Activated naive CD4-positive, alpha-beta T cell treated with anti-CD3 and anti-CD28 coated beads, Interleukin-2, amount 50 U/mL, for 72 hours (primary cell): ENCODE data around the gene GATAD2A. TPM values are rescaled to one million over a fixed set of nuclear protein-coding genes. Genes with fewer than 3 reads are reported as not detected.
"Not testable (repeated sequence)": the region's sequence is repeated elsewhere in the genome, so short reads cannot be mapped to it uniquely, and the experiment has no call there.

Experiments
- ATAC-seq, 2 donors: fragments of 150-1000 bp; cut with Tn5 transposase; 2 replicates each; pipeline ENCODE4 v1.10.0; 2021; ENCODE audit warnings: mild to moderate bottlenecking in 2 of 2, moderate library complexity in 2 of 2
- DNase-seq, 2 donors: peaks; one replicate each; pipeline ENCODE4 v3.0.0; 2021 to 2022; ENCODE audit warnings: low spot score in 2 of 2
- H3K27ac Mint-ChIP-seq, 2 donors: one replicate each; pipeline ENCODE4 v1.8.0; 2022; ENCODE audit warnings: mild to moderate bottlenecking in 2 of 2, mixed read lengths in 2 of 2
- H3K36me3 Mint-ChIP-seq, 2 donors: one replicate each; pipeline ENCODE4 v1.8.0; 2022; ENCODE audit warnings: mixed read lengths in 2 of 2
- H3K9me3 Mint-ChIP-seq, 2 donors: one replicate each; pipeline ENCODE4 v1.8.0; 2022; ENCODE audit warnings: mixed read lengths in 2 of 2
- total RNA-seq, 2 donors: library from RNA; stranded (reverse); gene quantifications; one replicate each; pipeline ENCODE4 v1.2.3, GENCODE V29; 2022

The GATAD2A gene, protein sequence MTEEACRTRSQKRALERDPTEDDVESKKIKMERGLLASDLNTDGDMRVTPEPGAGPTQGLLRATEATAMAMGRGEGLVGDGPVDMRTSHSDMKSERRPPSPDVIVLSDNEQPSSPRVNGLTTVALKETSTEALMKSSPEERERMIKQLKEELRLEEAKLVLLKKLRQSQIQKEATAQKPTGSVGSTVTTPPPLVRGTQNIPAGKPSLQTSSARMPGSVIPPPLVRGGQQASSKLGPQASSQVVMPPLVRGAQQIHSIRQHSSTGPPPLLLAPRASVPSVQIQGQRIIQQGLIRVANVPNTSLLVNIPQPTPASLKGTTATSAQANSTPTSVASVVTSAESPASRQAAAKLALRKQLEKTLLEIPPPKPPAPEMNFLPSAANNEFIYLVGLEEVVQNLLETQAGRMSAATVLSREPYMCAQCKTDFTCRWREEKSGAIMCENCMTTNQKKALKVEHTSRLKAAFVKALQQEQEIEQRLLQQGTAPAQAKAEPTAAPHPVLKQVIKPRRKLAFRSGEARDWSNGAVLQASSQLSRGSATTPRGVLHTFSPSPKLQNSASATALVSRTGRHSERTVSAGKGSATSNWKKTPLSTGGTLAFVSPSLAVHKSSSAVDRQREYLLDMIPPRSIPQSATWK
- total RNA-seq = 100 to 1,000 TPM; 122 to 134 TPM

DNA sequence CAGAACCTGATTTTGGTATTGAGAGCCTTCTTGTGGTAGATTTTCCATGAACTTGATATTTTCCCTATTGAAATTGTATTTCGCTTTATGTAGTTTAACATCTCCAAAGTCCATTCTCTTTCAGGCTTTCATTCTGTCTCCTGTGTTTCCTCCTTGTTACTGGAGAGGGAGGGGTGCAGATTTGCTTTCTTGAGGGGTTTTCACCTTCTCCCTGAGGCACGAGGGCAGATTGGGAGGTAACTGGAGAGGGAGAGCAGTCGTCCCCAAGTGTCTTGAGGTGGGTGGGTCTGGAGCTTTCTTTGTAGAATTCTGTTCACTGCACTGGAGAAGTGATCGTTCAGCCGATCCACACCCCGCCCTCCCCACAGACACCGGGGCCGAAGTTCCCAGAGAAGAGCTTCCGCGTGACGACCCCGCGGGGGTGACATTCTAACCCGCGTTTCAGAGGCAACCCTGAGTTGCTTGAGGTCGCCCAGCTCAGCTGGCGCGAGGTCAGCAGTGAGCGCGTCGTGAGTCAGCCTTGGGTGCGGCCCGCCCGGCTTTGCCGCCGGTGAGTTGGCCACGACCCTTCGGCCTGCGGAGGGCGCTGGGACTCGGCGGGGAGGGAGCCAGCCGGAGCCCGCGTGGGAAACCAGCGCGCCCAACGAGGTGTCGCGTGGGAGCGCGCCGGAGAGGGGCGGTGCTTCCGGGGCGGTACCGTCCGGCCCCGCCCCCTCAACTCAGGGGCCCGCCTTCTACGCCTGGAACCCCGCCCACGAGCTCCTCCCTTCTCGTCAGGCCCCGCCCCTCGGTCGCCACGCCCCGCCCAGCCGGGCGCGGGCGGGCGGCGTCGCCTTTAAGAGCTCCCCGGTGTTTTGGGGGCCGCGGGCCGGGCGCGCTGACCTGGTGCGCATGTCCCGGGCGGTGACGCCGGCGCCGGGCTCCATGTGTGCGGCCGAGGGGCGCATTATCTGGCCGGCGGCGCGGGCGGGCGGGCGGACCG is at the start of gene GATAD2A:
Gene GATAD2A, plus strand, starts transcription at position 797 of the 982 bp plus-strand sequence. CDS start 59,671 bp downstream, outside the sequence.
- ATAC-seq = peak; percentile 76 to 77

DNA sequence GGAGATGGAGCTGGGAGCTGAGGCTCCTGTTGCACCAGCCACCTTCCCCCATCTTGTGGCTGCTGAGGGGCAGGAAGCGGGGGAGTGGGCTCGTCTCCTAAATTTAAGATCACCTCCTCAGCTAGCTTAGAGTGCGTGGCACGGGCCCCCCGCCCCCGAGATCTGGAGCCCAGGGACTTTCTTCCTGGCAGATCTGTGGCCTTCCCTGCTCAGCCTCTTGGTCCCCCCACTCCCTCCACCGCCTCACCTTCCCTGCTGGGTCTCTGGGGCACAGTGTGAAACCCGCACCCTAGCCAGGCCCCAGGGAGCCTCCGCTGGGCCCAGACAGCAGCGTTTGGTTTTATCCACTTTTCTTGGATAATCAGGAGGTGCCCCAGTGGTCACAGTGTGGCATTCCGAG is 49.0 kb upstream of the GATAD2A start:
- no peaks in the 10 kb centered on the region for H3K9me3 Mint-ChIP-seq
- H3K36me3 Mint-ChIP-seq = peaks cover 0 to 7% of the 10 kb centered on the region in 2 donors
- H3K27ac Mint-ChIP-seq = no peak overlapping the region
- ATAC-seq = no peak
- DNase-seq = no peak

More for the DNA sequence above, at the start of gene GATAD2A:
- H3K36me3 Mint-ChIP-seq = peaks cover 4 to 14% of the 10 kb centered on the region in 2 donors
- peak within 1 kb of the TSS; percentile 90 to 94 for H3K27ac Mint-ChIP-seq
- no peaks in the 10 kb centered on the region for H3K9me3 Mint-ChIP-seq
- peak; percentile 94 to 96 for DNase-seq

DNA sequence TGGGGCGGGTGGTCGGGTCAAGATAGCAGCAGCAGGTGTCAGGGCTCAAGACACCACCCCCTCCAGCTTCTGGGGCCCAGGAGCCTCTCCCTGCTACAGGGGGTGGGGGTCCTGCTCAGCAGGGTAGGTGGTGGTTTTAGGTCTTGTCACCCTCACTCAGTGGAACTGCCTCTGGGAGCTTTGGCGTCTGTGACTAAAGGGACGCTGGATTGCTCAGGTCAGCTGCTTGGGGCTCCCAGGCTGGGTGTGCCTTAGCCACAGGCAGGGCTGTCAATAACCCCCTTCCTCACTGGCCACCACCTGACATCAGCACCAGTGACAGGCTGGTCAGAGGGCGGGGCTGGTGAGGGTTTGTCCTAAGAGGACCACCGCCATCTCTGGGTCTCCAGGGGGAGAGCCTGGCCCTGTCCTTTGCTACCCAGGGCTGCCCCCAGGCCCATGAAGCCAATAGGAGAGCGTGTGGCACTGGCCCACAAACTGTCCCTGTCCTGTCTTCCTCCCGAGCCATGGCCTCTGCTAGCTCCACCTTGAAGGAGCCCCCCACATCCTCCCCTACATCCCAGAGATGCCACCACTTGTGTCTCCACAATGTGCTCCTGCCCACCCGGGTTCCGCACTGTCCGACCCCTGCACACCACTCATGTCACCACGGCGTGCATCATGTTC is 48.4 kb upstream of the GATAD2A start:
- peak overlapping the region; percentile 46 to 65 for H3K27ac Mint-ChIP-seq

DNA sequence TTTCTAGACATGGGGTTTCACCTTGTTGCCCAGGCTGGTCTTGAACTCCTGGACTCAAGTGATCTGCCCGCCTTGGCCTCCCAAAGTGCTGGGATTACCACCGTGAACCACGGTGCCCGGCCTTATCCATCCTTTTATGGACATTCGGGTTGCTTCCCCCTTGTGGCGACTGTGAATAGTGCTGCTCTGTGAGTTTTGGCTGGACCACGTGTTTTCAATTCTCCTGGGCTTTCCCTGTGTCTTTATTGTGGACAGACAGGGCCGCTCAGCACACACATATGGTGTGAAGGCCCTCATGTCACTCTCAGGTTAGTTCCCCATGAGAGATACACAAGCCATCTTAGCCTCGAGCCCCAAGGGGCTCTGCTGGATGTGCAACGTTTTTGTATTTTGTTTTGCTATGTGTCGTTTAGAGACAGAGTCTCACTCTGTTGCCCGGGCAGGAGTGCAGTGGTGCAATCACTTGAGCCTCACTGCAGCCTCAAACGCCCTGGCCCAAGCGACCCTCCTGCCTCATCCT is 44.3 kb upstream of the GATAD2A start:
- Mint-ChIP-seq H3K27ac (peak overlapping the region; percentile 52 to 77), H3K9me3 (no peaks in the 10 kb centered on the region), H3K36me3 (no peaks in the 10 kb centered on the region)
- ATAC-seq = peak; percentile 74 to 78
- DNase-seq = peak; percentile 74 to 79

More for the DNA sequence above, 48.4 kb upstream of the GATAD2A start:
- Mint-ChIP-seq H3K9me3 (no peaks in the 10 kb centered on the region), H3K36me3 (peaks cover 0 to 7% of the 10 kb centered on the region in 2 donors)
- no peak for DNase-seq
- no peak for ATAC-seq

DNA sequence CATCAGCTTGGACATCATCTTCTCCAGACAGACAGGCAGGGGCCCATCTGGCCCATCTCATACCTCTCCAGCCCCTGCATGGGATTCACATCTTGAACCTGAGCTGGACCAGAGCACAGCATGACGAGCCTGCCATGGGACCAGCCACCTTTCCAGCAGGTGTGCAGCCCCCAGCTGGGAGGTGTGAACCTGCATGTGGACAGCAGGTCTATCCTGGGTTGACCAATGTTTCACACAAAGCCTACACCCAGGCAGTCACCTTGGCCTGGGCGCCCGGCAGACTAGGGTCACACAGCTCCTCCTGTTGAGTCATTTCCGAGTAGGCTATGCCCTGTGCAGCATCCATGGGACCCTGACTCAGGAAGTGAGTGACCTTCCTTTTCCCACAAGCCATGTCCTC is 43.4 kb upstream of the GATAD2A start:
- Mint-ChIP-seq H3K27ac (peak overlapping the region in 1 of 2 donors; percentile 52), H3K36me3 (no peaks in the 10 kb centered on the region), H3K9me3 (no peaks in the 10 kb centered on the region)
- no peak for DNase-seq
- ATAC-seq = no peak

DNA sequence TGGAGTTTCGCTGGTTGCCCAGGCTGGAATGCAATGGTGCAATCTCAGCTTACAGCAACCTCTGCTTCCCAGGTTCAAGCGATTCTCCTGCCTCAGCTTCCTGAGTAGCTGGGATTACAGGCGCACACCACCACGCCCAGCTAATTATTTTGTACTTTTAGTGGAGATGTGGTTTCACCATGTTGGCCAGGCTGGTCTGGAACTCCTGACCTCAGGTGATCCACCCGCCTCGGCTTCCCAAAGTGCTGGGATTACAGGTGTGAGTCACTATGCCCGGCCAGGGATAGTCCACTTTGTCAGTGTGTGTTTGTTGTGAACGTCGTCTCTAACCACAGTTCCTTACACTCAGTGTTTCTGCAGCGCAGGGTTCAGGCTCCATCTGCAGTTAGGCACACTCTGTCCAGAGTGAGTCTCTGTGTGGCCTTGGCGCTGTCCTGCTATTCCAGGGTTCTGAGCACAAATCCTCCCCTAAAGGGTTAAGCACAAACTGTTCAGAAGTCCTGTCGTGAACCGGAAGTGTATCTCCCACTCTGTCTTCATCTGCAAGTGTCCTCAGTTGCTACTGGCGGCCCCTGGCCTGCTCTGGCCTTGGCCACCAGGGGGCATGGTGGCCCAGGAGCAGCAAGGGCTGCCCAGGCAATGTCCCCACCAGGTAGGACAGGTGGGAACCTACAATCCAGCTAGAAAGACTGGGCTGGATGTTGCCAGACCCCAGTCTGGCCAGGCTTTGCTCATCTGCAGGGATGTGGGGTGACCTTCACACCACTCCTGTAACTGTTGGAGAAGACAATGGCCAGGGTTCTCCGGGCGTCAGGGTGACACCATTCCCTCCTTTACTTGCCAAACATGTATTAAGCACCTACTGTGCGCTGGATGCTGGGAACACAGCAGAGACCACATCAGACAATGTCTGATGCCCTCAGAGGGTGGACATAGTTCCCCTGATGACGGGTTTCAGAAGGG is 38.8 kb upstream of the GATAD2A start:
- DNase-seq = peak; percentile 80 to 81
- peak overlapping the region; percentile 75 to 87 for H3K27ac Mint-ChIP-seq
- H3K9me3 Mint-ChIP-seq = no peaks in the 10 kb centered on the region
- peak; percentile 85 to 91 for ATAC-seq
- H3K36me3 Mint-ChIP-seq = no peaks in the 10 kb centered on the region

DNA sequence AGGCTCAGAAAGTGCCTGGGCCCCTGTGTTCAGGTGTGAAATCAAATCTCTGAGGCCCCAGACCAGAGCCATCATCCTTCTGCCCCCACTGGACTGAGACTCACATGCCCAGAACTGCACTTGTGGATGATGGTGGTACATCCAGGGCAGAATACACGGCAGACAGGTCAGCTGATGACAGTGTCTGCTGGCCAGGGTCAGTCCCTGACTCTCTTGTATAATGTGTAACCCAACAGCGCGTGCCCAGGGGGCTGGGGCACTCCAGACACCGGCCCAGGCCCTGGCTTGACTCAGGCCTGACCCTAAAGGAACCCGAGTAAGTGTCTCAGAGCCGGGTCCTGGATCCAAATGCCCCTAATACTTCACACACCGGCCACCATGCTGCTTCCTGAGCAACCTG is 37.4 kb upstream of the GATAD2A start:
- Mint-ChIP-seq H3K36me3 (no peaks in the 10 kb centered on the region), H3K9me3 (no peaks in the 10 kb centered on the region), H3K27ac (no peak overlapping the region)
- DNase-seq (no peak), ATAC-seq (no peak)

DNA sequence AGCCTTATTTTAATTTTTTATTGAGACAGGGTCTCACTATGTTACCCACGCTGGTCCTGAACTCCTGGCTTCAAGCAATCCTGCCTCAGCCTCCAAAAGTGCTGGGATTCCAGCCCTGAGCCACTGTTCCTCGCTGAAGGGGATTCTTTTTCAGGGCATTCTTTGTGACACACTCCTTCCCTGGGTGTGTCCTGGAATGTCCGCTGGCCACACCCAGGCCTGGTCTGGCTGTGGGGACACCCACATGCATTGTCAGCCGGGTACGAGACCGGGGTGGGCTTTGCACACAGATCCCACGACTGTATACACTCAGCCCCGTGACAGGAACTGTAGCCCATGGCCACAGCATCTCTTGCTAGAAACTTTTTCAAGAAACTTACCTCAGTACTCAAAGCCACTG is 34.4 kb upstream of the GATAD2A start:
- no peak for DNase-seq
- no peak overlapping the region for H3K27ac Mint-ChIP-seq
- no peaks in the 10 kb centered on the region for H3K36me3 Mint-ChIP-seq
- ATAC-seq = no peak
- H3K9me3 Mint-ChIP-seq = no peaks in the 10 kb centered on the region

DNA sequence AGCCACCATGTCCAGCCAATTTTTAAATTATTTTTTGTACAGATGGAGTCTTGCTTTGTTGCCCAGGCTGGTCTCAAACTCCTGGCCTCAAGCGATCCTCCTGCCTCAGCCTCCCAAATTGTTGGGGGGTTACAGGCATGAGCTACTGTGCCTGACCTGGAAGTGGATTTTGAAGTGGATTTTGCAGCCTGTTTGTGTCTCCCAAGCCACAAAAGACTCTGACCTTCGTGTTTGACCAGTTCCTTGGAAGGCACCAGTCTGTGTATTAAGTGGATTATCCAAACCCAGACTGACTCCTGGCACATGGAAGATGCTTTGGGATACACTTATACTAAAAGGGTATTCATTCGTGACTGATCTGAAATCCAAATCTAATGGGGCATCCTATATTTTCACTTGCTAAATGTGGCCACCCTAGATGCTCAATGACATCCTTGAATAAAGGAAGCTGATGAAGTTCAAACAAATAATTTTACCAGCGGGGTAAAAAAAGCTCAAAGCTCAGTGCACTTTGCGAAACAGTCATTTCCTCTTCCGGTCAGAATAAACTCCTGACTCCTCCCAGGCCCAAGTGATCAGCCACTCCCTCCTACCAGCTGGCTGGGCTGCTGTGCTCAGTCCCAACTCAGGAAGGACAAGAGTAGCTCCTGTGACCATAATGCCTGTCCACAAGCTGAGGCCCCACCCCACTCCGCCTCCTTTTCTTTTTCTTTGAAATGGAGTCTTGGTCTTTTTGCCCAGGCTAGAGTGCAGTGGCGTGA is 32.6 kb upstream of the GATAD2A start:
- peak; percentile 66 to 99 for ATAC-seq
- H3K36me3 Mint-ChIP-seq = no peaks in the 10 kb centered on the region
- peak overlapping the region; percentile 84 to 93 for H3K27ac Mint-ChIP-seq
- no peaks in the 10 kb centered on the region for H3K9me3 Mint-ChIP-seq
- no peak for DNase-seq

DNA sequence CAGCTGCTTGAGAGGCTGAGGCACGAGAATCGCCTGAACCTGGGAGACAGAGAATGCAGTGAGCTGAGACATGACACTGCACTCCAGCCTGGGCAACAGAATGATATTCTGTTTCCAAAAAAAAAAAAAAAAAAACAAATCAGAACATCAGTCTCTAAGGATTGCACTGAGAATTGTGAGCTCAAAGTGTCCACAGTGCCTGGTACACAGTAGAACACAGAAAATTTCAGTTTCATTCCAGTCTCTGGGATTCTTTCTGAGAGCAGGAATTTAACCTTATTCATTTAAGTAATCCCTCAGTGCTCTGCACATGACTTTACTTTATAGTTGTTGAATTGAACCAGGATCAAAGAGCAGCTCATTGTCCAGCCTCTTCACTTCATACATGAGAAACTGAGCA is 25.9 kb upstream of the GATAD2A start:
- no peak for ATAC-seq
- Mint-ChIP-seq H3K27ac (no peak overlapping the region), H3K36me3 (no peaks in the 10 kb centered on the region), H3K9me3 (no peaks in the 10 kb centered on the region)
- no peak for DNase-seq

DNA sequence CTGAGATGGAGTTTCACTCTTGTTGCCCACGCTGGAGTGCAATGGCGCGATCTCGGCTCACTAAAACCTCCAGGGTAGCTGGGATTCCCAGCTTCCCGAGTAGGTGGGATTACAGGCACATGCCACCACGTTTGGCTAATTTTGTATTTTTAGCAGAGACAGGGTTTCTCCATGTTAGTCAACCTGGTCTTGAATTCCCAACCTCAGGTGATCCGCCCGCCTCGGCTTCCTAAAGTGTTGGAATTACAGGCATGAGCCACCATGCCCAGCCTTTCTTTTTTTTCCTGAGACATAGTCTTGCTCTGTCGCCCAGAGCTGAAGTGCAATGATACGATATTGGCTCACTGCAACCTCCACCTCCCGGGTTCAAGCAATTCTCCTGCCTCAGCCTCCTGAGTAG is 25.2 kb upstream of the GATAD2A start:
- H3K9me3 Mint-ChIP-seq, DNase-seq, H3K36me3 Mint-ChIP-seq, ATAC-seq, H3K27ac Mint-ChIP-seq: not testable (repeated sequence)

DNA sequence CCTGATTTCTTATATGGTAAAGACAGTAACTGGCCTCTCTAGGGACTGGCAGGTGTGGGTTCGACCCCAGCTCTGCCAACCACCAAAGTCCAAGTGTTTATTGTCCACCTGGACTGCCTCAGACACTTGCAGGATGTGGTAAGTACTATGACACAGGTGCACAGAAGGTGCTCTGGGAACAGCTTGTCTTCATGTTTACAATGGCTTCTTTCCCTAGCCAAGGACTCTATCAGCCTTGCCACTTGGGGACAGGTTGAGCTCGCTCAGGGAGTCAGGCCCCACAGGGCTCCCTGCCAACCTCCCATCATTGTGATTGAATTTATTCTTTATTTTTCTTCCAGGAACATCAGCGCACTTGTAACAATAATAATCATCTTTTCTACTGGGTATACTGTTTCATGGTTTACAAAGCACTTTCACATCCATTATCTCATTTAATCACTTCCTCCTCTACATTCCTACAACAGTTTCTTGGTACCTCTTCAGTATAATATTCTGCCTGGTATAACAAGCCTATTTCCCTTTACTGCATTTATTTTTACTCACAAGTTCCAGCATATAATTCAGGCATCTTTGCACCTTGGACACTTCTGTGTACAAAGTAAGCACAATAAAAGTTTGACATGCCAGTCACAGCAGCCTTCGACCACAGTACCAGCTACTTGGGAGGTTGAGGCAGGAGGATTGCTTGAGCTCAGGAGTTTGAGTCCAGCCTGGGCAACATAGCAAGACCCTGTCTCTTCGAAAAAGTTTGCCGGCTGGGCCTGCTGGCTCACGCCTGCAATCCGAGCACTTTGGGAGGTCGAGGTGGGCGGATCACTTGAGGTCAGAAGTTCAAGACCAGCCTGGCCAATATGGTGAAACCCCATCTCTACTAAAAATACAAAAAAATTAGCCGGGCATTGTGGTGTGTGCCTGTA is 24.2 kb upstream of the GATAD2A start:
- DNase-seq = no peak
- H3K27ac Mint-ChIP-seq = no peak overlapping the region
- ATAC-seq = no peak
- H3K36me3 Mint-ChIP-seq = peaks cover 1% of the 10 kb centered on the region in 2 donors
- no peaks in the 10 kb centered on the region for H3K9me3 Mint-ChIP-seq

DNA sequence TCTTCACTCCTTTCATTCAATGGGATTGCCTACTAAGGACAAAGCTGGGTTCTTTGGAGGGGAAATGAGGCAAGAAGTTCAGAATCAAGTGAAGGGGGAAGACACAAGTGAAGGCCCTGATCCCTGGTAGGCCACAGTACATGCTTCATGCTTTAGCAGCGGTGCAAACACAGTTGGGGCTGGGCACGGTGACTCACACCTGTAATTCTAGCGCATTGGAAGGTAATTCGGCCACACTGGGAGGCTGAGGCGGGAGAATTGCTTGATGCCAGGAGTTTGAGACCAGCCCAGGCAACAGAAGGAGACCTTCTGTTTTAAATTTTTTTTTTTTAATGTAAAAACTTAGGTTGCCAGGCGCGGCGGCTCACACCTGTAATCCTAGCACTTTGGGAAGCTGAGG is 23.4 kb upstream of the GATAD2A start:
- no peak for DNase-seq
- ATAC-seq = no peak

More for the DNA sequence above, 23.4 kb upstream of the GATAD2A start:
- Mint-ChIP-seq H3K9me3 (no peaks in the 10 kb centered on the region), H3K36me3 (peaks cover 10% of the 10 kb centered on the region in 2 donors), H3K27ac (no peak overlapping the region)
